Measurements from ENCODE around the gene FAM13A. TPM values are rescaled to one million over a fixed set of nuclear protein-coding genes. Genes with fewer than 3 reads are reported as not detected.

FAM13A gene
- total RNA-seq, 1 donor from 2014 or later: 16.9 TPM

GRCh38 chr4:88775026-88775425, 282.0 kb downstream of the FAM13A start:
- H3K36me3 ChIP-seq: peaks cover 59% of the 10 kb centered on the region
- H3K4me3 ChIP-seq: no peak overlapping the region
- no peaks in the 10 kb centered on the region for H3K4me1 ChIP-seq
- H3K9me3 ChIP-seq (replicated peaks): no peaks in the 10 kb centered on the region
- intact Hi-C loops (cut with micrococcal nuclease): no loop called here
- DNase-seq: no peak
- no peak overlapping the region for H3K27ac ChIP-seq (replicated peaks)
- TF ChIP-seq, protein P1, sequence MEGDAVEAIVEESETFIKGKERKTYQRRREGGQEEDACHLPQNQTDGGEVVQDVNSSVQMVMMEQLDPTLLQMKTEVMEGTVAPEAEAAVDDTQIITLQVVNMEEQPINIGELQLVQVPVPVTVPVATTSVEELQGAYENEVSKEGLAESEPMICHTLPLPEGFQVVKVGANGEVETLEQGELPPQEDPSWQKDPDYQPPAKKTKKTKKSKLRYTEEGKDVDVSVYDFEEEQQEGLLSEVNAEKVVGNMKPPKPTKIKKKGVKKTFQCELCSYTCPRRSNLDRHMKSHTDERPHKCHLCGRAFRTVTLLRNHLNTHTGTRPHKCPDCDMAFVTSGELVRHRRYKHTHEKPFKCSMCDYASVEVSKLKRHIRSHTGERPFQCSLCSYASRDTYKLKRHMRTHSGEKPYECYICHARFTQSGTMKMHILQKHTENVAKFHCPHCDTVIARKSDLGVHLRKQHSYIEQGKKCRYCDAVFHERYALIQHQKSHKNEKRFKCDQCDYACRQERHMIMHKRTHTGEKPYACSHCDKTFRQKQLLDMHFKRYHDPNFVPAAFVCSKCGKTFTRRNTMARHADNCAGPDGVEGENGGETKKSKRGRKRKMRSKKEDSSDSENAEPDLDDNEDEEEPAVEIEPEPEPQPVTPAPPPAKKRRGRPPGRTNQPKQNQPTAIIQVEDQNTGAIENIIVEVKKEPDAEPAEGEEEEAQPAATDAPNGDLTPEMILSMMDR (IDR thresholded peaks at IDR 0.05; ENCODE audit: borderline replicate concordance): no peak
- no peaks in the 10 kb centered on the region for H3K27me3 ChIP-seq (ENCODE audit: low read depth)

- Histone ChIP-seq H3K27ac (replicated peaks) (no peak overlapping the region), H3K27me3 (ENCODE audit: low read depth) (no peaks in the 10 kb centered on the region), H3K36me3 (peaks cover 47% of the 10 kb centered on the region), H3K4me1 (no peaks in the 10 kb centered on the region), H3K9me3 (replicated peaks) (no peaks in the 10 kb centered on the region), H3K4me3 (no peak overlapping the region)
- DNase-seq: no peak
- intact Hi-C loops (cut with micrococcal nuclease): no loop called here
- TF ChIP-seq, protein P1 (IDR thresholded peaks at IDR 0.05; ENCODE audit: borderline replicate concordance): no peak
Observed at GRCh38 chr4:88771883-88772450, 285.0 kb downstream of the FAM13A start.

DNA sequence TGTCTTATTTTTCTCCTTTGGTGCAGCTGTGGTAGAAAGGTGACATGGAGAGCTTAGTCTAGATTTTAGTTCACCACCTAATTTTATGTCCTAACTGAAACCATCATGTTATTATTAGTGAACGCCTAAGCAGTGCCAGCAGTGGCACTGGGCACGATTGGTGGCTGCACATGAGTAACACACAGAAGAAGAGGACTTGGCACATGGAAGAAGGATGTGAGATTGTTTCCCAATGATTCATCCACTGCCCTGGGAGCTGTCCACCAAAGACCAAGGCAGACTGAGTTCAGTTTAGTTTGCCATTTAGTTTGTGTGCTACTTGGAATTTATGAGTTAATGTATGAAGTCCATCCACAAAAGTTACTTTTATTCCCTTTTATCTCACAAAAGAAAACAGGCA, 291.3 kb downstream of the FAM13A start:
- intact Hi-C loops (cut with micrococcal nuclease): no loop called here
- Histone ChIP-seq H3K27ac (replicated peaks) (peak overlapping the region; percentile 64), H3K36me3 (peaks cover 20% of the 10 kb centered on the region), H3K27me3 (ENCODE audit: low read depth) (no peaks in the 10 kb centered on the region), H3K4me1 (peaks cover 7% of the 10 kb centered on the region), H3K9me3 (replicated peaks) (no peaks in the 10 kb centered on the region), H3K4me3 (no peak overlapping the region)
- TF ChIP-seq, protein P1 (IDR thresholded peaks at IDR 0.05; ENCODE audit: borderline replicate concordance): no peak
- peak; percentile 53 for DNase-seq

DNA sequence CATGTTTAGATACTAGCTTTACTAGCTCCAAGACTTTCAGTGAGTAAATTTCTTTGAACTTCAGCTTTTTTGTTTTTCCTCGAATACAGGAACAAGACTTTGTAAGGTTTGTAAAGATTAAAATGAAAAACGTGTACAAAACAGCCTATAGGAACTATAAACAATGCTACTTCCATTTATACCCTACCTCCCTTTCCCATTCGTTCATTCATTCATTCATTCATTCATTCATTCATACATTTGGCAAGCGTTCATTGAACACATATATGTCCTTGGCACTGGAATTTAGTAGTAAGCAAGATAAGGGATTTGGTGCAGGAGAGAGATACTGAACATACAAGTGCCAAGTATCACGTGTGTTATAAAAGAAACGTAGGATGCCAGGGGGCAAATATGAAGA, 293.9 kb downstream of the FAM13A start:
- Histone ChIP-seq H3K4me3 (no peak overlapping the region), H3K4me1 (peaks cover 27% of the 10 kb centered on the region), H3K36me3 (peaks cover 12% of the 10 kb centered on the region), H3K27me3 (ENCODE audit: low read depth) (no peaks in the 10 kb centered on the region), H3K9me3 (replicated peaks) (no peaks in the 10 kb centered on the region), H3K27ac (replicated peaks) (no peak overlapping the region)
- TF ChIP-seq, protein P1 (IDR thresholded peaks at IDR 0.05; ENCODE audit: borderline replicate concordance): no peak
- DNase-seq: no peak
- intact Hi-C loops (cut with micrococcal nuclease): no loop called here

- H3K4me3 ChIP-seq: no peak overlapping the region
- peaks cover 38% of the 10 kb centered on the region for H3K4me1 ChIP-seq
- intact Hi-C loops (cut with micrococcal nuclease): no loop called here
- H3K27me3 ChIP-seq (ENCODE audit: low read depth): no peaks in the 10 kb centered on the region
- peaks cover 5% of the 10 kb centered on the region for H3K36me3 ChIP-seq
- TF ChIP-seq, protein P1 (IDR thresholded peaks at IDR 0.05; ENCODE audit: borderline replicate concordance): no peak
- no peaks in the 10 kb centered on the region for H3K9me3 ChIP-seq (replicated peaks)
- DNase-seq: no peak
- H3K27ac ChIP-seq (replicated peaks): no peak overlapping the region
Observed at GRCh38 chr4:88761861-88762523, 295.0 kb downstream of the FAM13A start.
